ENCODE results near the gene CRKL.

GRCh38 chr22:20957102-20957682 is 40.0 kb downstream of the CRKL start:
- TF ChIP-seq EZH2 (IDR thresholded peaks at IDR 0.05): no peak
- TF ChIP-seq FOSL1 (IDR thresholded peaks at IDR 0.05; ENCODE audit: low read depth): no peak
- TF ChIP-seq JUND (IDR thresholded peaks at IDR 0.05): no peak
- no peak for TF ChIP-seq CTCF (IDR thresholded peaks at IDR 0.05 in 2 of 3, conservative IDR thresholded peaks at IDR 0.05 in 1 of 3; ENCODE audit: borderline replicate concordance in 1 of 3, insufficient read depth in 1 of 3, low read depth in 2 of 3, low read length in 2 of 3)
- TF ChIP-seq POLR2A (IDR thresholded peaks at IDR 0.05; ENCODE audit: borderline replicate concordance, extremely low read depth, insufficient read depth, insufficient read length): peak; percentile 19
- TF ChIP-seq ZFX (IDR thresholded peaks at IDR 0.05): peak; percentile 58; the same call in 1 of the 2 replicates
- TF ChIP-seq REST (IDR thresholded peaks at IDR 0.05; ENCODE audit: low read depth): no peak

Measured in HCT116 (cell line).